ENCODE measurements around the gene HLA-DPA1. TPM values are rescaled to one million over a fixed set of nuclear protein-coding genes. Genes with fewer than 3 reads are reported as not detected.
"Not testable (repeated sequence)": the region's sequence is repeated elsewhere in the genome, so short reads cannot be mapped to it uniquely, and the experiment has no call there.

HLA-DPA1 gene
- total RNA-seq, 4 donors from 2014 or later: 14.6 to 70.1 (median 50.4) TPM

DNA sequence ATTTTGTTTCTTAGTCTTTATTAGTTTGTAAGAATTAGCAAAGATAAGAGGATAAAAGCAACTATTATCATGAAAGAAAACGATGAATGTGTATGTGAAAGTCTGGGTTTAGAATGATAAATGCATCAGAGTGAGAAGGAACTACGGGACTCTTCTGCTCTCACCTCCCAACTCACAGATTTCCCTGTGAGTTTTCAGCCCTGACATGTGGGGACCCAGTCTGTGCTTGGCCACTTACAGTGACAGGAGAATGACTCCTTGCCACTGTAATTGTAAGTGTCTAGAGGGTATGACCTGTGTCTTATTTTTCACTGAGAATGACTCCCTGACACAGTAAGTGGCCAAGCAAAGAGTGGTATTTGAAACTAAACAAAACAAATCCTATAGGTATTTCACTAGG is 2.5 kb downstream of the HLA-DPA1 start:
- no peaks in the 10 kb centered on the region for H3K27me3 ChIP-seq
- H3K4me1 ChIP-seq: no peaks in the 10 kb centered on the region
- TF ChIP-seq, protein P1, sequence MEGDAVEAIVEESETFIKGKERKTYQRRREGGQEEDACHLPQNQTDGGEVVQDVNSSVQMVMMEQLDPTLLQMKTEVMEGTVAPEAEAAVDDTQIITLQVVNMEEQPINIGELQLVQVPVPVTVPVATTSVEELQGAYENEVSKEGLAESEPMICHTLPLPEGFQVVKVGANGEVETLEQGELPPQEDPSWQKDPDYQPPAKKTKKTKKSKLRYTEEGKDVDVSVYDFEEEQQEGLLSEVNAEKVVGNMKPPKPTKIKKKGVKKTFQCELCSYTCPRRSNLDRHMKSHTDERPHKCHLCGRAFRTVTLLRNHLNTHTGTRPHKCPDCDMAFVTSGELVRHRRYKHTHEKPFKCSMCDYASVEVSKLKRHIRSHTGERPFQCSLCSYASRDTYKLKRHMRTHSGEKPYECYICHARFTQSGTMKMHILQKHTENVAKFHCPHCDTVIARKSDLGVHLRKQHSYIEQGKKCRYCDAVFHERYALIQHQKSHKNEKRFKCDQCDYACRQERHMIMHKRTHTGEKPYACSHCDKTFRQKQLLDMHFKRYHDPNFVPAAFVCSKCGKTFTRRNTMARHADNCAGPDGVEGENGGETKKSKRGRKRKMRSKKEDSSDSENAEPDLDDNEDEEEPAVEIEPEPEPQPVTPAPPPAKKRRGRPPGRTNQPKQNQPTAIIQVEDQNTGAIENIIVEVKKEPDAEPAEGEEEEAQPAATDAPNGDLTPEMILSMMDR (IDR thresholded peaks at IDR 0.05): no peak
- no peak for TF ChIP-seq POLR2A (IDR thresholded peaks at IDR 0.05)
- peak overlapping the region in 1 of 4 donors; percentile 6 for H3K4me3 ChIP-seq
- H3K9me3 ChIP-seq: no peaks in the 10 kb centered on the region
- H3K36me3 ChIP-seq: peaks cover 0 to 16% (median 0%) of the 10 kb centered on the region in 3 donors
- no peak for DNase-seq
- peak overlapping the region in 1 of 4 donors; percentile 20 for H3K27ac ChIP-seq

DNA sequence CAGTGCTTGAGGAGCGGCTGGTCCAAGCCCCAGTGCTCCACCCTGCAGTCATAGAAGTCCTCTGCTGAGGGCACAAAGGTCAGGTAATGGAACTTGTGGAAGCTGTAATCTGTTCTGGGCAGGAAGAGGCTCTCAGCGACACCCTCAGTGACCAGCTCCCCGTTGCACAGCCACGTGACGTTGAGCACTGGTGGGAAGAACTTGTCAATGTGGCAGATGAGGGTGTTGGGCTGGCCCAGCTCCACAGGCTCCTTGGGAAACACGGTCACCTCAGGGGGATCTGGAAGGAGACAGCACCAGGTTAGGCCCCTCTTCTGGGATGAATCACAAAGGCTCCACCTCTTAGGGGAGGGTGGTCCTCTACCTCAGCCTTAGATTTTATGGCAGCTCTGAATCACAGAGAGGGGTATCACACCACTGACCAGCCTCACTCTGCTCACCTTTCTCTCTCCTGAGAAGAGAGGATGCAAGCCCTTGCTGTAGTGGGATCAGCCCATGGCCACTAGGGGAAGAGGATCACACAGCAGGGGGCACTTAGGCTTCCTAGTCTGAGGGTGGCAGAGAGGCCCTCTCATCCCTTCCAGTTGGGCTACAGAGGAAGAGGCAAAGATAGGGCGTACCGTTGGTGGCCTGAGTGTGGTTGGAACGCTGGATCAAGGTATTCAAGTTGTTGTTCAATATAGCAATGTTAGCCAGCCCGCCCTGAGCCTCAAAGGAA is 4.3 kb downstream of the HLA-DPA1 start:
- Histone ChIP-seq H3K4me1 (no peaks in the 10 kb centered on the region), H3K4me3 (no peak overlapping the region), H3K27me3 (no peaks in the 10 kb centered on the region), H3K27ac (no peak overlapping the region), H3K36me3 (peaks cover 0 to 16% (median 0%) of the 10 kb centered on the region in 3 donors), H3K9me3 (no peaks in the 10 kb centered on the region)
- DNase-seq: no peak
- no peak for TF ChIP-seq POLR2A (IDR thresholded peaks at IDR 0.05)
- TF ChIP-seq, protein P1 (IDR thresholded peaks at IDR 0.05): no peak

DNA sequence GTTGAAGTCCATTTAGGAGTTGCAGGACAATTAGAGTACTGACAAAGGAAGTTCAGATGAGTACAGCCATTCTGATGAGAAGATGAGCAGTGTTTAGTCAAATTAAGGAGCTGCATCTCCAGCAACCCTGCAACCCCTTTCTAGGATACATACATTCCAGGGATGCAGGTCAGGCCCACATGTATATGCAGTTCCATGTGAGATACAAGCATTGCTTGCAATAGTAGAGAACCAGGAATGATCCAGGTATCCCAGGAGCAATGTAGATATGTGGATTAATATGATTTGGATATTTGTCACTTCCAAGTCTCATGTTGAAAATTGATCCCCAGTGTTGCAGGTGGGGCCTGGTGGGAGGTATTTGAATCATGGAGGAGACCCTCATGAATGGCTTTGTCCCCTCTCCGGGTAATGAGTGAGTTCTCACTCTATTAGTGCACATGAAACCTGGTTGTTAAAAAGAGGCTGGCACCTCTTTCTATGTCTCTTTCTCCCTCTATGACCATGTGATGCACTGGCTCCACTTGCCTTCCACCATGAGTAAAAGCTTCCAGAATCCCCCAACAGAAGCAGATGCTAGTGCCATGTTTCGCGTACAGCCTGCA is 6.4 kb downstream of the HLA-DPA1 start:
- DNase-seq: no peak

DNA sequence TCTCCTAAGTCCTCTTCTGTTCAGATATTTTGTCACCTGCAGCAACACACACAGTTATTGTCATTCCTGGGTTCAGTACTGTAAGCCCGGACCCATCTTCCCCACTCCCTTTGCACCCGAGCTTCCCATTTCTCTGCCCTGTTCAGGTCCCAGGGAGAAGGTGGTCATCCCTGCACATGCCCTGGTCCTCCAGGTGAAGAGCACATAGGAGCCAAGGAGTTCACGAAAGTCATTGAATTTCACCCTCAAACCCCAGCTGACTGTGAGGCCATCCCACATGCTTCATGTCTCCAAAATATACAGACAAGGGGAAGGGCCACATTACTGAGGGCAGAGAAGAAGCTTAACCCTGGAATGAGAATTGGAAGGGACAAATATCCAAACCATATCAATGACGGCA is 8.1 kb downstream of the HLA-DPA1 start:
- TF ChIP-seq, protein P1 (IDR thresholded peaks at IDR 0.05): no peak
- no peak for TF ChIP-seq POLR2A (IDR thresholded peaks at IDR 0.05)
- no peaks in the 10 kb centered on the region for H3K4me1 ChIP-seq
- DNase-seq: no peak
- H3K36me3 ChIP-seq: peaks cover 0 to 16% (median 0%) of the 10 kb centered on the region in 3 donors
- no peak overlapping the region for H3K4me3 ChIP-seq
- H3K27ac ChIP-seq: no peak overlapping the region
- no peaks in the 10 kb centered on the region for H3K27me3 ChIP-seq
- H3K9me3 ChIP-seq: no peaks in the 10 kb centered on the region

More for the DNA sequence above, 6.4 kb downstream of the HLA-DPA1 start:
- H3K4me3 ChIP-seq: no peak overlapping the region
- no peaks in the 10 kb centered on the region for H3K9me3 ChIP-seq
- H3K36me3 ChIP-seq: peaks cover 0 to 16% (median 0%) of the 10 kb centered on the region in 3 donors
- no peaks in the 10 kb centered on the region for H3K4me1 ChIP-seq
- TF ChIP-seq POLR2A (IDR thresholded peaks at IDR 0.05): no peak
- TF ChIP-seq, protein P1 (IDR thresholded peaks at IDR 0.05): no peak
- no peak overlapping the region for H3K27ac ChIP-seq
- H3K27me3 ChIP-seq: no peaks in the 10 kb centered on the region

DNA sequence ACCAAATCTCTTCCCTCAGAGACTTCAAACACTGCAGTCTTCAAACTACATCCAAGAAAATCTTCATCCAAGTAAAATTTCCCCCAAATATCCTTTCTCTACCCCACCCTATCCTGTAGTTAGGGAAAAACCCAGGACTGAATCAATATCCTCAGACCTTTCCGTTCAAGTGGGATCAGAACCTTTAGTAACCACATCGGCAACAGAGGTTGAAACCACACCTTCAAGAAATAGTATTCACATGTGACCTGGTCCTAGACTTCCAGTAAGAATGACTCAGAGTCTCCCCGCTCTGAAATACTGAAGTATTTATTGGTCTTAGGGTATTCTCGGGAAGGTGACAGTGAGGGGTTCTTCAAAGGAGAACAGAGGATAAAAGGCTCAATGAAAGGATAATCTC is 8.7 kb downstream of the HLA-DPA1 start:
- H3K27ac ChIP-seq: no peak overlapping the region
- no peak for TF ChIP-seq POLR2A (IDR thresholded peaks at IDR 0.05)
- TF ChIP-seq, protein P1 (IDR thresholded peaks at IDR 0.05): no peak
- H3K4me1 ChIP-seq: no peaks in the 10 kb centered on the region
- H3K27me3 ChIP-seq: no peaks in the 10 kb centered on the region
- no peak overlapping the region for H3K4me3 ChIP-seq
- H3K9me3 ChIP-seq: no peaks in the 10 kb centered on the region
- H3K36me3 ChIP-seq: peaks cover 0 to 16% (median 0%) of the 10 kb centered on the region in 3 donors
- no peak for DNase-seq

DNA sequence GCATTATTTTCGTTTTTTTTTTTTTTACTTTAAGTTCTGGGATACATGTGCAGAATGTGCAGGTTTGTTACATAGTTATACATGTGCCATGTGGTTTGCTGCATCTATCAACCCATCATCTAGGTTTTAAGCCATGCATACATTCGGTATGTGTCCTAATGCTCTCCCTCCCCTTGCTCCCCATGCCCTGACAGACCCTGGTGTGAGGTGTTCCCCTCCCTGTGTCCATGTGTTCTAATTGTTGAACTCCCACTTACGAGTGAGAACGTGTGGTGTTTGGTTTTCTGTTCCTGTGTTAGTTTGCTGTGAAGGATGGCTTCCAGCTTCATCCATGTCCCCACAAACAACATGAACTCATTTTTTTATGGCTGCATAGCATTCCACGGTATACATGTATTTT is 10.0 kb downstream of the HLA-DPA1 start:
- not testable (repeated sequence) for H3K27me3 ChIP-seq, H3K9me3 ChIP-seq, H3K27ac ChIP-seq, DNase-seq, H3K36me3 ChIP-seq, H3K4me3 ChIP-seq, H3K4me1 ChIP-seq

Data from Peyer's patch (tissue), 4 donors.